Measurements from ENCODE around the gene SP100. TPM values are rescaled to one million over a fixed set of nuclear protein-coding genes. Genes with fewer than 3 reads are reported as not detected.
"Not testable (repeated sequence)": the region's sequence is repeated elsewhere in the genome, so short reads cannot be mapped to it uniquely, and the experiment has no call there.

Gene SP100
- total RNA-seq, 2 donors from 2014 or later: 66.5 to 80.1 TPM

DNA sequence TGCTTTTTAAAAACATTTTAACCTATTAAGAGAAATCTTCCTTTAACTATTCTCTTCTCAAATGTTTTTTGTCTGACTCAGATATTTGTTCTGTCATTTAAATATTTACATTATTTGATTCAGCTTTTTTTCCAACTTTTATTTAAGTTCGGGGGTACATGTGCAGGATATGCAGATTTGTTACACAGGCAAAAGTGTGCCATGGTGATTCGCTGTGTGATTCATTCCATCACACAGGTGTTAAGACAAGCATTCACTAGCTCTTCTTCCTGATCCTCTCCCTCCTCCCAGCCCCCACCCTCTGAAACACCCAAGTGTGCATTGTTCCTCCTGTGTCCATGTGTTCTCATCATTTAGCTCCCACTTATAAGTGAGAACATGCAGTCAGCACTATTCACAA lies 19.4 kb downstream of the SP100 start:
- no peak for DNase-seq (ENCODE audit: low spot score)
- H3K27me3 ChIP-seq: no peaks in the 10 kb centered on the region
- peaks cover 0 to 19% of the 10 kb centered on the region in 2 donors for H3K4me1 ChIP-seq
- H3K27ac ChIP-seq: no peak overlapping the region
- TF ChIP-seq, protein P1, sequence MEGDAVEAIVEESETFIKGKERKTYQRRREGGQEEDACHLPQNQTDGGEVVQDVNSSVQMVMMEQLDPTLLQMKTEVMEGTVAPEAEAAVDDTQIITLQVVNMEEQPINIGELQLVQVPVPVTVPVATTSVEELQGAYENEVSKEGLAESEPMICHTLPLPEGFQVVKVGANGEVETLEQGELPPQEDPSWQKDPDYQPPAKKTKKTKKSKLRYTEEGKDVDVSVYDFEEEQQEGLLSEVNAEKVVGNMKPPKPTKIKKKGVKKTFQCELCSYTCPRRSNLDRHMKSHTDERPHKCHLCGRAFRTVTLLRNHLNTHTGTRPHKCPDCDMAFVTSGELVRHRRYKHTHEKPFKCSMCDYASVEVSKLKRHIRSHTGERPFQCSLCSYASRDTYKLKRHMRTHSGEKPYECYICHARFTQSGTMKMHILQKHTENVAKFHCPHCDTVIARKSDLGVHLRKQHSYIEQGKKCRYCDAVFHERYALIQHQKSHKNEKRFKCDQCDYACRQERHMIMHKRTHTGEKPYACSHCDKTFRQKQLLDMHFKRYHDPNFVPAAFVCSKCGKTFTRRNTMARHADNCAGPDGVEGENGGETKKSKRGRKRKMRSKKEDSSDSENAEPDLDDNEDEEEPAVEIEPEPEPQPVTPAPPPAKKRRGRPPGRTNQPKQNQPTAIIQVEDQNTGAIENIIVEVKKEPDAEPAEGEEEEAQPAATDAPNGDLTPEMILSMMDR (IDR thresholded peaks at IDR 0.05): no peak
- no peaks in the 10 kb centered on the region for H3K36me3 ChIP-seq
- H3K9me3 ChIP-seq: peaks cover 0 to 18% of the 10 kb centered on the region in 2 donors
- H3K4me3 ChIP-seq: no peak overlapping the region

DNA sequence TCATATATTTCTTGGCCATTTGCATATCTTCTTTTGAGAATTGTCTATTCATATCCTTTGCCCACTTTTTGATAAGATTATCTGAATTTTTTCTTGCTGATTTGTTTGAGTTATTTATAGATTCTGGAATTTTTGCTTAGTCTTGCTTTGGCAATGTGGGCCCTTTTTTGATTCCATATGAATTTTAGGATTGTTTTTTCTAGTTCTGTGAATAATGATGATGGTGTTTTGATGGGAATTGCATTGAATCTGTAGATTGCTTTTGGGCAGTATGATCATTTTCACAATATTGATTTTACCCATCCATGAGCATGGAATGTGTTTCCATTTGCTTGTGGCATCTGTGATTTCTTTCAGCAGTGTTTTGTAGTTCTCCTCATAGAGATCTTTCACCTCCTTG lies 23.1 kb downstream of the SP100 start:
- H3K36me3 ChIP-seq: peaks cover 10% of the 10 kb centered on the region
- not testable (repeated sequence) for H3K27ac ChIP-seq; H3K27me3 ChIP-seq; H3K9me3 ChIP-seq; H3K4me3 ChIP-seq; DNase-seq (ENCODE audit: low spot score)
- H3K4me1 ChIP-seq: peaks cover 0 to 28% of the 10 kb centered on the region in 2 donors

DNA sequence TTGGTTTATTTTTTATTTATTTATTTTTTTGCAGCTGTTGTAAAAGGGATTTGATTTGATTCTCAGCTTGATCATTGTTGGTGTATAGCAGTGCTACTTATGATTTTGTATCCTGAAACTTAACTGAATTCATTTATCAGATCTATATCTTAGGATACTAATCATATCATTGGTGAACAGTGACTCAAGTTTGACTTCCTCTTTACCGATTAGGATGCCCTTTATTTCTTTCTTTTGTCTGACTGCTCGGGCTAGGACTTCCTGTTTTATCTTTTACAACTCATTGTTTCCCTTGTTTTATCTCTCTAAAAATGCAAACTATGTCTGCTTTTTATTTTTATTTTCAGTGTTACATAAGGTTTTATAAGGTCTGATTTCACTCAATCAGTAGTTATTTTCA lies 23.6 kb downstream of the SP100 start:
- peaks cover 0 to 28% of the 10 kb centered on the region in 2 donors for H3K4me1 ChIP-seq
- H3K36me3 ChIP-seq: peaks cover 15% of the 10 kb centered on the region
- TF ChIP-seq, protein P1 (IDR thresholded peaks at IDR 0.05): no peak
- no peak overlapping the region for H3K4me3 ChIP-seq
- H3K27me3 ChIP-seq: no peaks in the 10 kb centered on the region
- DNase-seq (ENCODE audit: low spot score): no peak
- peaks cover 0 to 9% of the 10 kb centered on the region in 2 donors for H3K9me3 ChIP-seq
- no peak overlapping the region for H3K27ac ChIP-seq

- H3K27ac ChIP-seq: peak overlapping the region; percentile 12 to 24
- H3K27me3 ChIP-seq: no peaks in the 10 kb centered on the region
- H3K9me3 ChIP-seq: peaks cover 0 to 5% of the 10 kb centered on the region in 2 donors
- H3K36me3 ChIP-seq: peaks cover 31% of the 10 kb centered on the region
- H3K4me1 ChIP-seq: peaks cover 0 to 28% of the 10 kb centered on the region in 2 donors
- no peak for DNase-seq (ENCODE audit: low spot score)
- TF ChIP-seq, protein P1 (IDR thresholded peaks at IDR 0.05): no peak
- no peak overlapping the region for H3K4me3 ChIP-seq
Observed at GRCh38 chr2:230441227-230441897, 25.4 kb downstream of the SP100 start.

DNA sequence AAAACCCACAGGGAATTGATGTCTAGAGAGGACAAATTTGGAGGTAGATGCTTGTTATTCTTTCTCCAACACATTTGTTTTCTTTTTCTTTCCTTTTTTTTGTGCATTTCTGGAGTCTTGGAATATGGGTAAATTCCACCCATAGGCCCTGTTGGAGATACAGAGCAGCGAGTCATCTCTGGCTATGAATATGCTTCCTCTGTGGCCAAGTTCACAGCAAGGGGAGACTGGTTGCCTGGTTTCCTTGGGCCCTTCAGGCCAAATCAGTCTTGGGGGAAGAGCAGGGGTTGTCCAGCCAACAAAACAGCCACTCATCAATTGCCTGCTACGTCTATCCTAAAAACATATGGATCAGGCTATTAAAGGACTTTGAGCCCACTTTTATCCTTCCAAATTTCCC lies 27.5 kb downstream of the SP100 start:
- Histone ChIP-seq H3K27me3 (no peaks in the 10 kb centered on the region), H3K36me3 (peaks cover 53% of the 10 kb centered on the region), H3K9me3 (no peaks in the 10 kb centered on the region), H3K4me3 (no peak overlapping the region), H3K4me1 (peaks cover 0 to 28% of the 10 kb centered on the region in 2 donors), H3K27ac (no peak overlapping the region)
- TF ChIP-seq, protein P1 (IDR thresholded peaks at IDR 0.05): no peak
- no peak for DNase-seq (ENCODE audit: low spot score)

- Histone ChIP-seq H3K27me3 (no peaks in the 10 kb centered on the region), H3K4me3 (no peak overlapping the region), H3K9me3 (no peaks in the 10 kb centered on the region), H3K4me1 (peaks cover 0 to 20% of the 10 kb centered on the region in 2 donors), H3K27ac (no peak overlapping the region), H3K36me3 (peaks cover 66% of the 10 kb centered on the region)
- TF ChIP-seq, protein P1 (IDR thresholded peaks at IDR 0.05): no peak
- DNase-seq (ENCODE audit: low spot score): no peak
Observed at GRCh38 chr2:230444832-230445231, 28.8 kb downstream of the SP100 start.

Data from right atrium auricular region (tissue), 2 donors.